Measurements from ENCODE around the gene NEDD4L. TPM values are rescaled to one million over a fixed set of nuclear protein-coding genes. Genes with fewer than 3 reads are reported as not detected.

The NEDD4L gene
- total RNA-seq, 1 donor from 2014 or later: 93.9 TPM

- Histone ChIP-seq H3K27ac (ENCODE audit: low read depth, low read length) (no peak overlapping the region), H3K9ac (ENCODE audit: low read length) (no peak overlapping the region), H3K36me3 (ENCODE audit: insufficient read depth, low read length) (no peaks in the 10 kb centered on the region), H3K4me1 (ENCODE audit: insufficient read depth, low read length) (no peaks in the 10 kb centered on the region), H3K27me3 (ENCODE audit: insufficient read depth, low read length) (peaks cover 7% of the 10 kb centered on the region), H3K79me2 (ENCODE audit: insufficient read depth, low read length) (no peaks in the 10 kb centered on the region), H3K4me2 (ENCODE audit: low read length) (no peak overlapping the region), H2AFZ (ENCODE audit: low read depth, low read length) (no peak overlapping the region), H3K4me3 (ENCODE audit: insufficient read depth, low read depth, low read length) (no peak overlapping the region), H3K9me3 (ENCODE audit: insufficient read depth, low read depth, low read length) (no peaks in the 10 kb centered on the region), H4K20me1 (ENCODE audit: insufficient read depth, low read length) (no peaks in the 10 kb centered on the region)
- H3K9me3 Mint-ChIP-seq (ENCODE audit: unreplicated experiment): no peaks in the 10 kb centered on the region
- H3K27me3 Mint-ChIP-seq (ENCODE audit: low read depth, unreplicated experiment): no peaks in the 10 kb centered on the region
- FAIRE-seq (no peak), DNase-seq (ENCODE audit: low read depth) (no peak)
- TF ChIP-seq CTCF (IDR thresholded peaks at IDR 0.05; ENCODE audit: insufficient read depth, low read depth, low read length) (no peak), EZH2 (IDR thresholded peaks at IDR 0.05; ENCODE audit: insufficient read depth, low read length) (no peak)
- H3K4me1 Mint-ChIP-seq (ENCODE audit: low read depth, unreplicated experiment): no peaks in the 10 kb centered on the region
- no peaks in the 10 kb centered on the region for H3K36me3 Mint-ChIP-seq (ENCODE audit: low read depth, unreplicated experiment)
- H3K27ac Mint-ChIP-seq (ENCODE audit: unreplicated experiment): no peak overlapping the region
- H3K4me3 Mint-ChIP-seq (ENCODE audit: unreplicated experiment): no peak overlapping the region
These were observed 119.1 kb downstream of the NEDD4L start for GRCh38 chr18:58163004-58163590.

- no peaks in the 10 kb centered on the region for H3K36me3 ChIP-seq (ENCODE audit: insufficient read depth, low read length)
- H3K9me3 ChIP-seq (ENCODE audit: insufficient read depth, low read depth, low read length): no peaks in the 10 kb centered on the region
- H3K4me3 Mint-ChIP-seq (ENCODE audit: unreplicated experiment): no peak overlapping the region
- no peak overlapping the region for H2AFZ ChIP-seq (ENCODE audit: low read depth, low read length)
- H3K27ac ChIP-seq (ENCODE audit: low read depth, low read length): no peak overlapping the region
- H3K4me1 ChIP-seq (ENCODE audit: insufficient read depth, low read length): no peaks in the 10 kb centered on the region
- H3K4me2 ChIP-seq (ENCODE audit: low read length): no peak overlapping the region
- H3K4me3 ChIP-seq (ENCODE audit: insufficient read depth, low read depth, low read length): no peak overlapping the region
- FAIRE-seq (no peak), DNase-seq (ENCODE audit: low read depth) (no peak)
- H3K4me1 Mint-ChIP-seq (ENCODE audit: low read depth, unreplicated experiment): no peaks in the 10 kb centered on the region
- H3K36me3 Mint-ChIP-seq (ENCODE audit: low read depth, unreplicated experiment): no peaks in the 10 kb centered on the region
- H3K27me3 Mint-ChIP-seq (ENCODE audit: low read depth, unreplicated experiment): no peaks in the 10 kb centered on the region
- TF ChIP-seq EZH2 (IDR thresholded peaks at IDR 0.05; ENCODE audit: insufficient read depth, low read length): no peak
- TF ChIP-seq CTCF (IDR thresholded peaks at IDR 0.05; ENCODE audit: insufficient read depth, low read depth, low read length): no peak
- no peaks in the 10 kb centered on the region for H4K20me1 ChIP-seq (ENCODE audit: insufficient read depth, low read length)
- no peak overlapping the region for H3K27ac Mint-ChIP-seq (ENCODE audit: unreplicated experiment)
- H3K9ac ChIP-seq (ENCODE audit: low read length): no peak overlapping the region
- H3K9me3 Mint-ChIP-seq (ENCODE audit: unreplicated experiment): no peaks in the 10 kb centered on the region
- H3K79me2 ChIP-seq (ENCODE audit: insufficient read depth, low read length): no peaks in the 10 kb centered on the region
- no peaks in the 10 kb centered on the region for H3K27me3 ChIP-seq (ENCODE audit: insufficient read depth, low read length)
These were observed 122.3 kb downstream of the NEDD4L start for GRCh38 chr18:58166278-58166844.

- H3K4me1 Mint-ChIP-seq (ENCODE audit: low read depth, unreplicated experiment): no peaks in the 10 kb centered on the region
- H3K27ac ChIP-seq (ENCODE audit: low read depth, low read length): no peak overlapping the region
- no peaks in the 10 kb centered on the region for H3K36me3 ChIP-seq (ENCODE audit: insufficient read depth, low read length)
- no peaks in the 10 kb centered on the region for H3K9me3 Mint-ChIP-seq (ENCODE audit: unreplicated experiment)
- no peaks in the 10 kb centered on the region for H4K20me1 ChIP-seq (ENCODE audit: insufficient read depth, low read length)
- no peak for DNase-seq (ENCODE audit: low read depth)
- TF ChIP-seq EZH2 (IDR thresholded peaks at IDR 0.05; ENCODE audit: insufficient read depth, low read length): no peak
- no peak for TF ChIP-seq CTCF (IDR thresholded peaks at IDR 0.05; ENCODE audit: insufficient read depth, low read depth, low read length)
- no peak overlapping the region for H3K9ac ChIP-seq (ENCODE audit: low read length)
- H3K27ac Mint-ChIP-seq (ENCODE audit: unreplicated experiment): no peak overlapping the region
- H3K27me3 ChIP-seq (ENCODE audit: insufficient read depth, low read length): no peaks in the 10 kb centered on the region
- no peaks in the 10 kb centered on the region for H3K27me3 Mint-ChIP-seq (ENCODE audit: low read depth, unreplicated experiment)
- no peak for FAIRE-seq
- no peak overlapping the region for H3K4me2 ChIP-seq (ENCODE audit: low read length)
- no peaks in the 10 kb centered on the region for H3K9me3 ChIP-seq (ENCODE audit: insufficient read depth, low read depth, low read length)
- H3K4me1 ChIP-seq (ENCODE audit: insufficient read depth, low read length): no peaks in the 10 kb centered on the region
- no peak overlapping the region for H3K4me3 ChIP-seq (ENCODE audit: insufficient read depth, low read depth, low read length)
- peaks cover 6% of the 10 kb centered on the region for H3K36me3 Mint-ChIP-seq (ENCODE audit: low read depth, unreplicated experiment)
- H3K4me3 Mint-ChIP-seq (ENCODE audit: unreplicated experiment): no peak overlapping the region
- no peak overlapping the region for H2AFZ ChIP-seq (ENCODE audit: low read depth, low read length)
- H3K79me2 ChIP-seq (ENCODE audit: insufficient read depth, low read length): no peaks in the 10 kb centered on the region
These were observed 123.0 kb downstream of the NEDD4L start for GRCh38 chr18:58167073-58167472.
